OCI-LY7 (cell line): ENCODE data around the gene EFNA4. TPM values are rescaled to one million over a fixed set of nuclear protein-coding genes. Genes with fewer than 3 reads are reported as not detected.

Source experiments
- BruUV-seq: library from RNA; stranded (reverse); fragments of 400-500 nt; replicated peaks from 2 replicates; lab custom pipeline; 2021; lab: Mats Ljungman, UMichigan
- CTCF ChIA-PET: fragments of 300-600 bp; sonication (Branson Sonifier 250); formaldehyde crosslinking; loops from one replicate; lab custom pipeline; 2022; ENCODE audit warnings: antibody characterized with exemption; ENCODE audit not compliant: unreplicated experiment; lab: Charles Lee
- POLR2A ChIA-PET: fragments of 300-600 bp; sonication (Branson Sonifier 250); formaldehyde crosslinking; loops from one replicate; lab custom pipeline; 2022; ENCODE audit warnings: antibody characterized with exemption; lab: Charles Lee
- DNase-seq: peaks from one replicate; pipeline ENCODE4 v3.0.0-alpha.2; 2015; ENCODE audit warnings: low spot score
- H2AFZ ChIP-seq: fragments of 200-600 bp; sonication (generic), shearing (Covaris generic); 2 replicates; pipeline ENCODE4 v1.6.1; 2014; ENCODE audit warnings: mild to moderate bottlenecking, antibody characterized with exemption, low read length, moderate library complexity
- H3K27ac ChIP-seq: fragments of 200-600 bp; sonication (generic); 2 replicates; pipeline ENCODE4 v1.5.1; 2014; ENCODE audit warnings: mixed run types, low read depth, mild to moderate bottlenecking, moderate library complexity, low read length, inconsistent platforms; ENCODE audit not compliant: poor library complexity, severe bottlenecking
- H3K36me3 ChIP-seq: fragments of 200-600 bp; sonication (generic); 2 replicates; pipeline ENCODE4 v1.6.1; 2014; ENCODE audit warnings: mild to moderate bottlenecking, antibody characterized with exemption, low read length, moderate library complexity, mixed read lengths; ENCODE audit not compliant: insufficient read depth
- H3K4me1 ChIP-seq: fragments of 200-600 bp; sonication (generic); 2 replicates; pipeline ENCODE4 v1.5.1; 2014; ENCODE audit warnings: mild to moderate bottlenecking, low read length; ENCODE audit not compliant: insufficient read depth, poor library complexity, severe bottlenecking
- H3K4me2 ChIP-seq: fragments of 200-600 bp; sonication (generic); 2 replicates; pipeline ENCODE4 v1.6.1; 2014; ENCODE audit warnings: mild to moderate bottlenecking, low read length
- H3K4me3 ChIP-seq: fragments of 200-600 bp; sonication (generic); 2 replicates; pipeline ENCODE4 v1.5.1; 2014; ENCODE audit warnings: mild to moderate bottlenecking, low read depth, low read length; ENCODE audit not compliant: poor library complexity, severe bottlenecking
- H3K79me2 ChIP-seq: fragments of 200-600 bp; sonication (generic); 2 replicates; pipeline ENCODE4 v1.6.1; 2016; ENCODE audit warnings: low read depth, mild to moderate bottlenecking, low read length, moderate library complexity, mixed read lengths; ENCODE audit not compliant: insufficient read depth
- H3K9me2 ChIP-seq: fragments of 200-600 bp; sonication (generic); 2 replicates; pipeline ENCODE4 v1.6.1; 2016; ENCODE audit warnings: mild to moderate bottlenecking, low read length, mixed read lengths; ENCODE audit not compliant: insufficient read depth
- H3K9me3 ChIP-seq: fragments of 200-600 bp; sonication (generic); 2 replicates; pipeline ENCODE4 v1.6.1; 2014; ENCODE audit warnings: mild to moderate bottlenecking, mixed run types, low read length, mixed read lengths
- H4K20me1 ChIP-seq: fragments of 200-600 bp; sonication (generic); 2 replicates; pipeline ENCODE4 v1.6.1; 2014; ENCODE audit warnings: mild to moderate bottlenecking, antibody characterized with exemption, low read length, moderate library complexity, mixed read lengths; ENCODE audit not compliant: insufficient read depth
- EZH2phosphoT487 ChIP-seq: fragments of 200-600 bp; sonication (generic); IDR thresholded peaks from 2 replicates; pipeline ENCODE4 v1.6.1; 2018; ENCODE audit warnings: low read depth, borderline replicate concordance, mild to moderate bottlenecking, mixed run types, antibody characterized with exemption, low read length, moderate library complexity, mixed read lengths
- intact Hi-C: fragments of 100-400 bp; cut with micrococcal nuclease; formaldehyde crosslinking; loops from one replicate; pipeline ENCODE4 v1.10.0; 2022; ENCODE audit not compliant: unreplicated experiment
- total RNA-seq, 2 experiments: library from RNA; depleted of rRNA in 1 of 2; stranded (reverse); fragments of >200 nt in 1 of 2; shearing (Covaris generic) in 1 of 2; gene quantifications; 2 replicates each; pipeline ENCODE4 v1.2.3, GENCODE V29; 2014 to 2022
- TF ChIP-seq, protein P1 (sequence below): fragments of 200-600 bp; sonication (generic); conservative IDR thresholded peaks from 2 replicates; pipeline ENCODE4 v1.5.1; 2014; ENCODE audit warnings: mild to moderate bottlenecking, antibody characterized with exemption, low read length, moderate library complexity, mixed read lengths

EFNA4 gene
- total RNA-seq, 2 experiments from 2014 or later, result 9.0 to 10.5 TPM

- Histone ChIP-seq H4K20me1 (no peaks in the 10 kb centered on the region), H3K4me2 (no peak overlapping the region), H3K9me3 (no peaks in the 10 kb centered on the region), H3K9me2 (no peaks in the 10 kb centered on the region), H3K36me3 (no peaks in the 10 kb centered on the region), H3K79me2 (no peaks in the 10 kb centered on the region), H3K27ac (no peak overlapping the region), H3K4me3 (no peak overlapping the region), H3K4me1 (peaks cover 7% of the 10 kb centered on the region), H2AFZ (no peak overlapping the region)
- no peak for DNase-seq
- intact Hi-C loops, result loop anchor here (2.0 kb wide), 1 partner anchor 17 kb away; no protein-coding TSS in a partner anchor
- ChIA-PET POLR2A (interaction anchor here (0.6 to 1.4 kb wide), 7 partner anchors 9 to 69 kb away, joined by 3 to 5 read pairs (median 3); partner anchors contain the start of genes CKS1B and EFNA4), CTCF (interaction anchor here (0.6 to 1.7 kb wide), 4 partner anchors 18 to 378 kb away, joined by 3 to 11 read pairs (median 4); partner anchors contain the start of gene PMVK)
- TF ChIP-seq, protein P1, sequence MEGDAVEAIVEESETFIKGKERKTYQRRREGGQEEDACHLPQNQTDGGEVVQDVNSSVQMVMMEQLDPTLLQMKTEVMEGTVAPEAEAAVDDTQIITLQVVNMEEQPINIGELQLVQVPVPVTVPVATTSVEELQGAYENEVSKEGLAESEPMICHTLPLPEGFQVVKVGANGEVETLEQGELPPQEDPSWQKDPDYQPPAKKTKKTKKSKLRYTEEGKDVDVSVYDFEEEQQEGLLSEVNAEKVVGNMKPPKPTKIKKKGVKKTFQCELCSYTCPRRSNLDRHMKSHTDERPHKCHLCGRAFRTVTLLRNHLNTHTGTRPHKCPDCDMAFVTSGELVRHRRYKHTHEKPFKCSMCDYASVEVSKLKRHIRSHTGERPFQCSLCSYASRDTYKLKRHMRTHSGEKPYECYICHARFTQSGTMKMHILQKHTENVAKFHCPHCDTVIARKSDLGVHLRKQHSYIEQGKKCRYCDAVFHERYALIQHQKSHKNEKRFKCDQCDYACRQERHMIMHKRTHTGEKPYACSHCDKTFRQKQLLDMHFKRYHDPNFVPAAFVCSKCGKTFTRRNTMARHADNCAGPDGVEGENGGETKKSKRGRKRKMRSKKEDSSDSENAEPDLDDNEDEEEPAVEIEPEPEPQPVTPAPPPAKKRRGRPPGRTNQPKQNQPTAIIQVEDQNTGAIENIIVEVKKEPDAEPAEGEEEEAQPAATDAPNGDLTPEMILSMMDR, result no peak
- no peak for TF ChIP-seq EZH2phosphoT487
- BruUV-seq, result no TSS peak
These were observed 19.7 kb upstream of the EFNA4 start for GRCh38 chr1:155043793-155044192.

DNA sequence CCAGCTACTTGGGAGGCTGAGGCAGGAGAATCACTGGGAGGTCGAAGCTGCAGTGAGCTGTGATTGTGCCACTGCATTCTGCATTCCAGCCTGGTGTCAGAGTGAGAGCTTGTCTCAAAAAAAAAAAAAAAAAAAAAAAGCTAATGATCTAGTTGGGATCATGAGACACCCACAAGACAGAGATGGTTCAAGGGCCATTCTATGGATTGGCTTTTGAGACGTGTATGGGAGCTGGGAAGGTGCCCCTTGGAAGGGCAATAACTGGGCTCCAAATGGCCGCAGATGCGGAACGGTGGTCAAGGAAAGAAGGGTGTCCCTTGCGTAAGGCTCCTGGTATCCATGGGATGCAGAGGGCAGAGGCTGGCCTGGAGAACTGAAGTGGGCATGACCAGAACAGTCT lies 19.2 kb upstream of the EFNA4 start:
- Histone ChIP-seq H3K27ac (no peak overlapping the region), H3K79me2 (no peaks in the 10 kb centered on the region), H3K36me3 (no peaks in the 10 kb centered on the region), H3K4me3 (no peak overlapping the region), H3K4me2 (no peak overlapping the region), H3K9me3 (no peaks in the 10 kb centered on the region), H3K4me1 (peaks cover 7% of the 10 kb centered on the region), H3K9me2 (no peaks in the 10 kb centered on the region), H4K20me1 (no peaks in the 10 kb centered on the region), H2AFZ (no peak overlapping the region)
- ChIA-PET CTCF (interaction anchor here (0.6 to 1.7 kb wide), 7 partner anchors 13 to 163 kb away, joined by 3 to 11 read pairs (median 3); partner anchors contain the start of gene PMVK), POLR2A (interaction anchor here (0.6 to 1.4 kb wide), 9 partner anchors 8 to 484 kb away, joined by 3 to 6 read pairs (median 3); partner anchors contain the start of genes CKS1B and EFNA4)
- TF ChIP-seq, protein P1, result no peak
- no peak for TF ChIP-seq EZH2phosphoT487
- no peak for DNase-seq
- intact Hi-C loops, result loop anchor here (2.0 kb wide), 1 partner anchor 16 kb away; no protein-coding TSS in a partner anchor
- BruUV-seq, result no TSS peak
